ENCODE results near the gene CARMIL1.

Gene CARMIL1

GRCh38 chr6:25278261-25278913 lies 787 bp upstream of the CARMIL1 start:
- Histone ChIP-seq H3K27ac (ENCODE audit: low read depth, low read length) (no peak overlapping the region), H3K27me3 (ENCODE audit: control insufficient read depth in 1 of 2, insufficient read depth in 2 of 2, low read length in 2 of 2) (no peaks in the 10 kb centered on the region), H3K9me3 (ENCODE audit: low read length) (no peaks in the 10 kb centered on the region), H3K9ac (ENCODE audit: low read length) (no peak overlapping the region), H3K4me3 (ENCODE audit: low read depth in 1 of 2, low read length in 2 of 2) (peak overlapping the region; percentile 54 to 93), H3K4me1 (ENCODE audit: insufficient read depth, low read length) (peaks cover 15% of the 10 kb centered on the region), H3K36me3 (ENCODE audit: insufficient read depth, low read length) (no peaks in the 10 kb centered on the region)

- H3K9me3 ChIP-seq (ENCODE audit: low read length): no peaks in the 10 kb centered on the region
- H3K27ac ChIP-seq (ENCODE audit: low read depth, low read length): peak overlapping the region; percentile 56
Measured at GRCh38 chr6:25279748-25280343, 672 bp downstream of the CARMIL1 start.

GRCh38 chr6:25280344-25281074 lies 1.3 kb downstream of the CARMIL1 start:
- H3K4me1 ChIP-seq (ENCODE audit: insufficient read depth, low read length): peaks cover 15% of the 10 kb centered on the region
- no peak overlapping the region for H3K27ac ChIP-seq (ENCODE audit: low read depth, low read length)
- no peaks in the 10 kb centered on the region for H3K36me3 ChIP-seq (ENCODE audit: insufficient read depth, low read length)
- H3K4me3 ChIP-seq (ENCODE audit: low read depth in 1 of 2, low read length in 2 of 2): peak overlapping the region; percentile 54 to 93
- no peak overlapping the region for H3K9ac ChIP-seq (ENCODE audit: low read length)
- H3K9me3 ChIP-seq (ENCODE audit: low read length): no peaks in the 10 kb centered on the region
- H3K27me3 ChIP-seq (ENCODE audit: control insufficient read depth in 1 of 2, insufficient read depth in 2 of 2, low read length in 2 of 2): no peaks in the 10 kb centered on the region

More at GRCh38 chr6:25279748-25280343, 672 bp downstream of the CARMIL1 start:
- Histone ChIP-seq H3K4me3 (ENCODE audit: low read depth in 1 of 2, low read length in 2 of 2) (peak overlapping the region; percentile 54 to 93), H3K36me3 (ENCODE audit: insufficient read depth, low read length) (no peaks in the 10 kb centered on the region), H3K9ac (ENCODE audit: low read length) (no peak overlapping the region), H3K4me1 (ENCODE audit: insufficient read depth, low read length) (peaks cover 15% of the 10 kb centered on the region), H3K27me3 (ENCODE audit: control insufficient read depth in 1 of 2, insufficient read depth in 2 of 2, low read length in 2 of 2) (no peaks in the 10 kb centered on the region)

GRCh38 chr6:25286891-25287290 lies 7.7 kb downstream of the CARMIL1 start:
- Histone ChIP-seq H3K9me3 (ENCODE audit: low read length) (no peaks in the 10 kb centered on the region), H3K4me3 (ENCODE audit: low read depth in 1 of 2, low read length in 2 of 2) (no peak overlapping the region), H3K27ac (ENCODE audit: low read depth, low read length) (no peak overlapping the region)

GRCh38 chr6:25287941-25288340 lies 8.8 kb downstream of the CARMIL1 start:
- H3K27me3 ChIP-seq (ENCODE audit: control insufficient read depth in 1 of 2, insufficient read depth in 2 of 2, low read length in 2 of 2): no peaks in the 10 kb centered on the region

More at GRCh38 chr6:25286891-25287290, 7.7 kb downstream of the CARMIL1 start:
- no peak overlapping the region for H3K9ac ChIP-seq (ENCODE audit: low read length)
- no peaks in the 10 kb centered on the region for H3K27me3 ChIP-seq (ENCODE audit: control insufficient read depth in 1 of 2, insufficient read depth in 2 of 2, low read length in 2 of 2)
- H3K36me3 ChIP-seq (ENCODE audit: insufficient read depth, low read length): no peaks in the 10 kb centered on the region
- H3K4me1 ChIP-seq (ENCODE audit: insufficient read depth, low read length): no peaks in the 10 kb centered on the region

GRCh38 chr6:25288518-25288917 lies 9.3 kb downstream of the CARMIL1 start:
- Histone ChIP-seq H3K4me3 (ENCODE audit: low read depth in 1 of 2, low read length in 2 of 2) (no peak overlapping the region), H3K9me3 (ENCODE audit: low read length) (no peaks in the 10 kb centered on the region), H3K27me3 (ENCODE audit: control insufficient read depth in 1 of 2, insufficient read depth in 2 of 2, low read length in 2 of 2) (no peaks in the 10 kb centered on the region), H3K4me1 (ENCODE audit: insufficient read depth, low read length) (no peaks in the 10 kb centered on the region), H3K27ac (ENCODE audit: low read depth, low read length) (no peak overlapping the region), H3K36me3 (ENCODE audit: insufficient read depth, low read length) (no peaks in the 10 kb centered on the region), H3K9ac (ENCODE audit: low read length) (no peak overlapping the region)

More at GRCh38 chr6:25287941-25288340, 8.8 kb downstream of the CARMIL1 start:
- Histone ChIP-seq H3K9me3 (ENCODE audit: low read length) (no peaks in the 10 kb centered on the region), H3K9ac (ENCODE audit: low read length) (no peak overlapping the region), H3K36me3 (ENCODE audit: insufficient read depth, low read length) (no peaks in the 10 kb centered on the region), H3K27ac (ENCODE audit: low read depth, low read length) (no peak overlapping the region), H3K4me1 (ENCODE audit: insufficient read depth, low read length) (no peaks in the 10 kb centered on the region), H3K4me3 (ENCODE audit: low read depth in 1 of 2, low read length in 2 of 2) (no peak overlapping the region)

GRCh38 chr6:25290306-25291060 lies 11.3 kb downstream of the CARMIL1 start:
- Histone ChIP-seq H3K9ac (ENCODE audit: low read length) (no peak overlapping the region), H3K9me3 (ENCODE audit: low read length) (no peaks in the 10 kb centered on the region), H3K4me3 (ENCODE audit: low read depth in 1 of 2, low read length in 2 of 2) (no peak overlapping the region), H3K36me3 (ENCODE audit: insufficient read depth, low read length) (no peaks in the 10 kb centered on the region), H3K27me3 (ENCODE audit: control insufficient read depth in 1 of 2, insufficient read depth in 2 of 2, low read length in 2 of 2) (no peaks in the 10 kb centered on the region), H3K4me1 (ENCODE audit: insufficient read depth, low read length) (no peaks in the 10 kb centered on the region), H3K27ac (ENCODE audit: low read depth, low read length) (no peak overlapping the region)

- no peaks in the 10 kb centered on the region for H3K9me3 ChIP-seq (ENCODE audit: low read length)
- H3K4me1 ChIP-seq (ENCODE audit: insufficient read depth, low read length): no peaks in the 10 kb centered on the region
- no peak overlapping the region for H3K27ac ChIP-seq (ENCODE audit: low read depth, low read length)
- no peak overlapping the region for H3K4me3 ChIP-seq (ENCODE audit: low read depth in 1 of 2, low read length in 2 of 2)
- no peaks in the 10 kb centered on the region for H3K27me3 ChIP-seq (ENCODE audit: control insufficient read depth in 1 of 2, insufficient read depth in 2 of 2, low read length in 2 of 2)
- H3K9ac ChIP-seq (ENCODE audit: low read length): no peak overlapping the region
- no peaks in the 10 kb centered on the region for H3K36me3 ChIP-seq (ENCODE audit: insufficient read depth, low read length)
Measured at GRCh38 chr6:25292384-25292783, 13.2 kb downstream of the CARMIL1 start.

- no peaks in the 10 kb centered on the region for H3K27me3 ChIP-seq (ENCODE audit: control insufficient read depth in 1 of 2, insufficient read depth in 2 of 2, low read length in 2 of 2)
- no peaks in the 10 kb centered on the region for H3K4me1 ChIP-seq (ENCODE audit: insufficient read depth, low read length)
- H3K27ac ChIP-seq (ENCODE audit: low read depth, low read length): no peak overlapping the region
- H3K9me3 ChIP-seq (ENCODE audit: low read length): no peaks in the 10 kb centered on the region
- H3K9ac ChIP-seq (ENCODE audit: low read length): no peak overlapping the region
- no peak overlapping the region for H3K4me3 ChIP-seq (ENCODE audit: low read depth in 1 of 2, low read length in 2 of 2)
- H3K36me3 ChIP-seq (ENCODE audit: insufficient read depth, low read length): no peaks in the 10 kb centered on the region
Measured at GRCh38 chr6:25295651-25296050, 16.5 kb downstream of the CARMIL1 start.

- Histone ChIP-seq H3K9ac (ENCODE audit: low read length) (no peak overlapping the region), H3K9me3 (ENCODE audit: low read length) (no peaks in the 10 kb centered on the region), H3K36me3 (ENCODE audit: insufficient read depth, low read length) (no peaks in the 10 kb centered on the region), H3K27me3 (ENCODE audit: control insufficient read depth in 1 of 2, insufficient read depth in 2 of 2, low read length in 2 of 2) (no peaks in the 10 kb centered on the region), H3K27ac (ENCODE audit: low read depth, low read length) (no peak overlapping the region), H3K4me3 (ENCODE audit: low read depth in 1 of 2, low read length in 2 of 2) (no peak overlapping the region), H3K4me1 (ENCODE audit: insufficient read depth, low read length) (no peaks in the 10 kb centered on the region)
Measured at GRCh38 chr6:25296217-25296905, 17.2 kb downstream of the CARMIL1 start.

GRCh38 chr6:25297039-25297441 lies 17.9 kb downstream of the CARMIL1 start:
- H3K9me3 ChIP-seq (ENCODE audit: low read length): no peaks in the 10 kb centered on the region
- H3K27me3 ChIP-seq (ENCODE audit: control insufficient read depth in 1 of 2, insufficient read depth in 2 of 2, low read length in 2 of 2): no peaks in the 10 kb centered on the region
- H3K27ac ChIP-seq (ENCODE audit: low read depth, low read length): no peak overlapping the region
- H3K4me3 ChIP-seq (ENCODE audit: low read depth in 1 of 2, low read length in 2 of 2): no peak overlapping the region
- no peaks in the 10 kb centered on the region for H3K4me1 ChIP-seq (ENCODE audit: insufficient read depth, low read length)
- H3K9ac ChIP-seq (ENCODE audit: low read length): no peak overlapping the region
- H3K36me3 ChIP-seq (ENCODE audit: insufficient read depth, low read length): no peaks in the 10 kb centered on the region
